IMR-90 (cell line): ENCODE measurements around the gene UNC5B. TPM values are rescaled to one million over a fixed set of nuclear protein-coding genes. Genes with fewer than 3 reads are reported as not detected.

Source experiments
- ATAC-seq: fragments of 200-7000 bp; cut with Tn5 transposase; 2 replicates; pipeline ENCODE4 v1.9.1; 2020; ENCODE audit warnings: low read depth, mild to moderate bottlenecking, moderate library complexity
- BruUV-seq: library from RNA; stranded (reverse); fragments of 400-500 nt; replicated peaks from 2 replicates; lab custom pipeline; 2021; lab: Mats Ljungman, UMichigan
- CTCF ChIA-PET: fragments of 300-600 bp; formaldehyde crosslinking; extraction: SDS; loops from one replicate; lab custom pipeline; 2021; ENCODE audit warnings: antibody characterized with exemption; lab: Yijun Ruan, JAX
- POLR2A ChIA-PET: fragments of 300-600 bp; sonication (Branson Sonifier 250); formaldehyde crosslinking; loops from one replicate; lab custom pipeline; 2022; ENCODE audit warnings: antibody characterized with exemption; ENCODE audit not compliant: unreplicated experiment; lab: Charles Lee
- DNase-seq: peaks from one replicate; pipeline ENCODE4 v3.0.0; 2013
- H2AFZ ChIP-seq: replicated peaks from 2 replicates; pipeline ENCODE3; 2013; ENCODE audit warnings: low read length, mild to moderate bottlenecking; ENCODE audit not compliant: poor library complexity
- H2AK5ac ChIP-seq: 2 replicates; pipeline ENCODE4 v1.6.1; 2013; ENCODE audit warnings: low read depth, low read length, inconsistent platforms
- H2AK9ac ChIP-seq: replicated peaks from 2 replicates; pipeline ENCODE3; 2013; ENCODE audit warnings: mild to moderate bottlenecking, low read depth, low read length, moderate library complexity; ENCODE audit not compliant: poor library complexity
- H2BK120ac ChIP-seq: 2 replicates; pipeline ENCODE4 v1.6.1; 2013; ENCODE audit warnings: low read depth, low read length, inconsistent platforms
- H2BK15ac ChIP-seq: 3 replicates; pipeline ENCODE4 v1.6.1; 2013; ENCODE audit warnings: low read depth, low read length, inconsistent platforms
- H2BK20ac ChIP-seq: 2 replicates; pipeline ENCODE4 v1.6.1; 2013; ENCODE audit warnings: low read depth, mild to moderate bottlenecking, inconsistent platforms, low read length, moderate library complexity
- H2BK5ac ChIP-seq: 2 replicates; pipeline ENCODE4 v1.6.1; 2013; ENCODE audit warnings: mild to moderate bottlenecking, low read depth, low read length, inconsistent platforms; ENCODE audit not compliant: poor library complexity, severe bottlenecking
- H3K14ac ChIP-seq: replicated peaks from 2 replicates; pipeline ENCODE4 v1.6.1; 2013; ENCODE audit warnings: low read depth, low read length, inconsistent platforms
- H3K18ac ChIP-seq: 2 replicates; pipeline ENCODE4 v1.6.1; 2013; ENCODE audit warnings: low read depth, low read length, control low read depth
- H3K23ac ChIP-seq: 2 replicates; pipeline ENCODE4 v1.6.1; 2013; ENCODE audit warnings: low read depth, low read length, inconsistent platforms
- H3K27ac ChIP-seq: 2 replicates; pipeline ENCODE4 v1.5.1; 2013; ENCODE audit warnings: mild to moderate bottlenecking, control low read depth, low read length; ENCODE audit not compliant: insufficient read depth
- H3K27me3 ChIP-seq: 2 replicates; pipeline ENCODE4 v1.6.1; 2013; ENCODE audit warnings: low read length; ENCODE audit not compliant: control insufficient read depth, insufficient read depth
- H3K36me3 ChIP-seq: 2 replicates; pipeline ENCODE4 v1.6.1; 2013; ENCODE audit warnings: low read length, mixed read lengths; ENCODE audit not compliant: control insufficient read depth, insufficient read depth
- H3K4ac ChIP-seq: 2 replicates; pipeline ENCODE4 v1.6.1; 2013; ENCODE audit warnings: low read depth, low read length, inconsistent platforms
- H3K4me1 ChIP-seq: 2 replicates; pipeline ENCODE4 v1.6.1; 2013; ENCODE audit warnings: low read length, mixed read lengths; ENCODE audit not compliant: control insufficient read depth, insufficient read depth
- H3K4me2 ChIP-seq: 2 replicates; pipeline ENCODE4 v1.6.1; 2013; ENCODE audit warnings: low read depth, mild to moderate bottlenecking, control low read depth, low read length, moderate library complexity
- H3K4me3 ChIP-seq: 2 replicates; pipeline ENCODE4 v1.5.1; 2013; ENCODE audit warnings: low read depth, mild to moderate bottlenecking, control low read depth, low read length, moderate library complexity; ENCODE audit not compliant: insufficient read depth
- H3K56ac ChIP-seq: 2 replicates; pipeline ENCODE4 v1.6.1; 2013; ENCODE audit warnings: low read length, inconsistent platforms; ENCODE audit not compliant: insufficient read depth; ENCODE audit errors: extremely low read depth
- H3K79me1 ChIP-seq, 2 experiments: 2 replicates each; pipeline ENCODE4 v1.6.1; 2013; ENCODE audit warnings: low read length in 2 of 2, inconsistent platforms in 1 of 2, low read depth in 1 of 2
- H3K9ac ChIP-seq: 2 replicates; pipeline ENCODE4 v1.6.1; 2013; ENCODE audit warnings: low read depth, low read length, control low read depth
- H3K9me1 ChIP-seq: 2 replicates; pipeline ENCODE4 v1.6.1; 2013; ENCODE audit warnings: low read length, inconsistent platforms; ENCODE audit not compliant: insufficient read depth
- H3K9me3 ChIP-seq: 2 replicates; pipeline ENCODE4 v1.6.1; 2013; ENCODE audit warnings: low read length; ENCODE audit not compliant: control insufficient read depth, insufficient read depth
- H4K20me1 ChIP-seq: 2 replicates; pipeline ENCODE4 v1.6.1; 2013; ENCODE audit warnings: low read length, inconsistent platforms; ENCODE audit not compliant: insufficient read depth
- H4K5ac ChIP-seq: 2 replicates; pipeline ENCODE4 v1.6.1; 2013; ENCODE audit warnings: mild to moderate bottlenecking, low read depth, low read length, control low read depth
- H4K8ac ChIP-seq, 2 experiments: 2 replicates each; pipeline ENCODE4 v1.6.1; 2013; ENCODE audit warnings: low read depth in 2 of 2, low read length in 2 of 2, control low read depth in 1 of 2, inconsistent platforms in 1 of 2
- H4K91ac ChIP-seq: 2 replicates; pipeline ENCODE4 v1.6.1; 2013; ENCODE audit warnings: low read depth, low read length, inconsistent platforms; ENCODE audit not compliant: insufficient read depth
- BHLHE40 ChIP-seq: fragments of 150-350 bp; IDR thresholded peaks from 2 replicates; pipeline ENCODE4 v1.6.1; 2016; ENCODE audit warnings: mild to moderate bottlenecking, low read depth, low read length
- CHD1 ChIP-seq: IDR thresholded peaks from 2 replicates; pipeline ENCODE4 v1.6.1; 2012; ENCODE audit warnings: low read depth, low read length, improper control_type of control experiment
- FOS ChIP-seq: fragments of 150-350 bp; IDR thresholded peaks from 2 replicates; pipeline ENCODE4 v1.6.1; 2016; ENCODE audit warnings: low read depth, low read length
- MAFK ChIP-seq: IDR thresholded peaks from 2 replicates; pipeline ENCODE4 v1.6.1; 2012; ENCODE audit warnings: low read depth, low read length, improper control_type of control experiment
- MAZ ChIP-seq: IDR thresholded peaks from 2 replicates; pipeline ENCODE4 v1.6.1; 2012; ENCODE audit warnings: low read depth, mild to moderate bottlenecking, low read length, improper control_type of control experiment, moderate library complexity, borderline replicate concordance
- MXI1 ChIP-seq: IDR thresholded peaks from 2 replicates; pipeline ENCODE4 v1.6.1; 2012; ENCODE audit warnings: low read depth, mild to moderate bottlenecking, low read length, moderate library complexity, borderline replicate concordance
- RAD21 ChIP-seq: IDR thresholded peaks from 2 replicates; pipeline ENCODE4 v1.6.1; 2012; ENCODE audit warnings: low read length, improper control_type of control experiment
- RCOR1 ChIP-seq: IDR thresholded peaks from 2 replicates; pipeline ENCODE4 v1.6.1; 2012; ENCODE audit warnings: mild to moderate bottlenecking, low read length, improper control_type of control experiment; ENCODE audit not compliant: insufficient replicate concordance
- RFX5 ChIP-seq: IDR thresholded peaks from 2 replicates; pipeline ENCODE4 v1.8.0; 2012; ENCODE audit warnings: low read depth, mild to moderate bottlenecking, low read length, moderate library complexity
- SMC3 ChIP-seq: fragments of 150-350 bp; IDR thresholded peaks from 2 replicates; pipeline ENCODE4 v1.6.1; 2016; ENCODE audit warnings: low read depth, mild to moderate bottlenecking, antibody characterized with exemption, low read length, moderate library complexity
- WGBS, 2 experiments: methylation state at CpG; one replicate each; pipeline versions ENCODE4 v1.1.5 to v1.1.7; 2013; ENCODE audit warnings: missing lambda C conversion rate in 2 of 2; ENCODE audit not compliant: insufficient read length in 1 of 2; ENCODE audit errors: extremely low coverage in 2 of 2; 5-methylcytosine and 5-hydroxymethylcytosine counted together
- dilution Hi-C: fragments of 300-500 bp; cut with HindIII; formaldehyde crosslinking; loops from one replicate; pipeline ENCODE4 v1.14.3; 2018; ENCODE audit warnings: low sequenced_read_pairs; ENCODE audit not compliant: unreplicated experiment
- in situ Hi-C: fragments of 300-500 bp; cut with MboI; formaldehyde crosslinking; loops from 3 replicates; pipeline ENCODE4 v1.14.3; 2019; ENCODE audit warnings: low sequenced_read_pairs, inconsistent platforms, mixed read lengths
- intact Hi-C: fragments of 100-400 bp; cut with micrococcal nuclease; formaldehyde crosslinking; loops from 2 replicates; pipeline ENCODE4 v1.10.0; 2022
- polyA plus RNA-seq, 3 experiments: library from polyadenylated mRNA; depleted of rRNA; stranded (reverse); fragments of >200 nt; gene quantifications; 2 replicates each; pipeline ENCODE4 v1.2.3, GENCODE V29; 2012; ENCODE audit warnings: low replicate concordance in 1 of 3
- total RNA-seq: library from RNA; depleted of rRNA; stranded (reverse); fragments of >200 nt; gene quantifications from 2 replicates; pipeline ENCODE4 v1.2.3, GENCODE V29; 2012
- TF ChIP-seq, protein P1 (sequence below): conservative IDR thresholded peaks from 2 replicates; pipeline ENCODE4 v1.5.1; 2012; ENCODE audit warnings: mild to moderate bottlenecking, low read depth, low read length, improper control_type of control experiment
- TF ChIP-seq, protein P2 (sequence below): fragments of 150-350 bp; IDR thresholded peaks from 2 replicates; pipeline ENCODE4 v1.6.1; 2016; ENCODE audit warnings: low read depth, mild to moderate bottlenecking, low read length, moderate library complexity, borderline replicate concordance
- TF ChIP-seq, protein P3 (sequence below): fragments of 150-350 bp; IDR thresholded peaks from 2 replicates; pipeline ENCODE4 v1.6.1; 2017; ENCODE audit warnings: mild to moderate bottlenecking, antibody characterized with exemption, low read length, low read depth

The UNC5B gene
- total and polyA plus RNA-seq, 2 of the 4 experiments (the other 2 are of a cell fraction) = 1.6 to 4.2 TPM

DNA sequence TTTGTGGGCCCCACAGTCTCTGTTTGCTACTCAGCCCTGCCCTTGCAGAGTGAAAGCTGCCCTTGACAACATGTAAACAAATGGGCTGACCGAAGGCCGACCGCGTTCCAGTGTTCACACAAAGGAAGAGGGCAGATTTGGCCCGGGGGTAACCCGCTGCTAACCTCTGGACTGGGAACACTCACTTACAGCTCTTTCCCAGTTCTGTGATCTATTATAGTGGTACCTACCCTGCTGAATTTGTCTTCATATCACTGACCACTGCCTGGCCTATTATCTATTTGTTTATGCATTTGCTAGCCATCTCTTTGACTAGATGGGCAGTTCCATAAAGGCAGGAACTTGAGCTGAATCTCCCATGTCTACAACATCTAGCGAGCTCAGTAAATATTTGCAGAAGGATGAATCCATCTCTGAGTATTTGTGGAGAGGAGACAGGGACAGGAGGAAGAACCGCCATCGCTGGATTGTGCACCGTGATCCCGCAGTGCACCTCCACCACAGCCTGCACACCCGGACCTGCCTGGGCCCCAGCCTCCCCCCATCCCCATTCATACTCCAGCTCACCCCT lies 121.9 kb downstream of the UNC5B start:
- Histone ChIP-seq H3K4me3 (no peak overlapping the region), H3K79me1 (no peaks in the 10 kb centered on the region), H3K18ac (no peak overlapping the region), H2AFZ (no peak overlapping the region), H4K91ac (no peak overlapping the region), H2BK20ac (no peak overlapping the region), H3K9me1 (no peaks in the 10 kb centered on the region), H4K20me1 (no peaks in the 10 kb centered on the region), H3K27me3 (no peaks in the 10 kb centered on the region; the same call in 1 of the 2 replicates), H4K8ac (no peak overlapping the region), H2AK5ac (no peak overlapping the region), H2BK120ac (no peak overlapping the region), H4K5ac (no peak overlapping the region), H3K14ac (no peak overlapping the region), H3K9me3 (no peaks in the 10 kb centered on the region), H3K23ac (no peak overlapping the region), H2BK5ac (no peak overlapping the region), H3K4ac (no peak overlapping the region), H3K4me2 (no peak overlapping the region), H3K4me1 (no peaks in the 10 kb centered on the region; the same call in 1 of the 2 replicates), H3K9ac (no peak overlapping the region), H2AK9ac (no peak overlapping the region), H3K27ac (no peak overlapping the region), H3K56ac (no peak overlapping the region), H3K36me3 (no peaks in the 10 kb centered on the region), H2BK15ac (no peak overlapping the region)
- in situ Hi-C loops = no loop called here
- BruUV-seq = no TSS peak
- dilution Hi-C loops = no loop called here
- no peak; the same call in 1 of the 2 replicates for ATAC-seq
- no peak for DNase-seq
- 37% methylated on average over 6 of the region's 12 CpGs; no CpG with 5 or more reads in 1 of the 2 experiments for WGBS, 2 experiments
- ChIA-PET POLR2A (no interaction called here), CTCF (interaction anchor here (1.4 kb wide), 1 partner anchor 15 kb away, joined by 5 read pairs; the partner anchor contains the start of gene SLC29A3)
- TF ChIP-seq, protein P1, sequence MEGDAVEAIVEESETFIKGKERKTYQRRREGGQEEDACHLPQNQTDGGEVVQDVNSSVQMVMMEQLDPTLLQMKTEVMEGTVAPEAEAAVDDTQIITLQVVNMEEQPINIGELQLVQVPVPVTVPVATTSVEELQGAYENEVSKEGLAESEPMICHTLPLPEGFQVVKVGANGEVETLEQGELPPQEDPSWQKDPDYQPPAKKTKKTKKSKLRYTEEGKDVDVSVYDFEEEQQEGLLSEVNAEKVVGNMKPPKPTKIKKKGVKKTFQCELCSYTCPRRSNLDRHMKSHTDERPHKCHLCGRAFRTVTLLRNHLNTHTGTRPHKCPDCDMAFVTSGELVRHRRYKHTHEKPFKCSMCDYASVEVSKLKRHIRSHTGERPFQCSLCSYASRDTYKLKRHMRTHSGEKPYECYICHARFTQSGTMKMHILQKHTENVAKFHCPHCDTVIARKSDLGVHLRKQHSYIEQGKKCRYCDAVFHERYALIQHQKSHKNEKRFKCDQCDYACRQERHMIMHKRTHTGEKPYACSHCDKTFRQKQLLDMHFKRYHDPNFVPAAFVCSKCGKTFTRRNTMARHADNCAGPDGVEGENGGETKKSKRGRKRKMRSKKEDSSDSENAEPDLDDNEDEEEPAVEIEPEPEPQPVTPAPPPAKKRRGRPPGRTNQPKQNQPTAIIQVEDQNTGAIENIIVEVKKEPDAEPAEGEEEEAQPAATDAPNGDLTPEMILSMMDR = no peak
- no peak for TF ChIP-seq RFX5
- TF ChIP-seq CHD1 = no peak
- TF ChIP-seq MAFK = no peak
- TF ChIP-seq SMC3 = no peak
- no peak for TF ChIP-seq MXI1
- TF ChIP-seq, protein P2, sequence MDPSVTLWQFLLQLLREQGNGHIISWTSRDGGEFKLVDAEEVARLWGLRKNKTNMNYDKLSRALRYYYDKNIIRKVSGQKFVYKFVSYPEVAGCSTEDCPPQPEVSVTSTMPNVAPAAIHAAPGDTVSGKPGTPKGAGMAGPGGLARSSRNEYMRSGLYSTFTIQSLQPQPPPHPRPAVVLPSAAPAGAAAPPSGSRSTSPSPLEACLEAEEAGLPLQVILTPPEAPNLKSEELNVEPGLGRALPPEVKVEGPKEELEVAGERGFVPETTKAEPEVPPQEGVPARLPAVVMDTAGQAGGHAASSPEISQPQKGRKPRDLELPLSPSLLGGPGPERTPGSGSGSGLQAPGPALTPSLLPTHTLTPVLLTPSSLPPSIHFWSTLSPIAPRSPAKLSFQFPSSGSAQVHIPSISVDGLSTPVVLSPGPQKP = no peak
- TF ChIP-seq FOS = no peak
- TF ChIP-seq RCOR1 = no peak
- TF ChIP-seq, protein P3, sequence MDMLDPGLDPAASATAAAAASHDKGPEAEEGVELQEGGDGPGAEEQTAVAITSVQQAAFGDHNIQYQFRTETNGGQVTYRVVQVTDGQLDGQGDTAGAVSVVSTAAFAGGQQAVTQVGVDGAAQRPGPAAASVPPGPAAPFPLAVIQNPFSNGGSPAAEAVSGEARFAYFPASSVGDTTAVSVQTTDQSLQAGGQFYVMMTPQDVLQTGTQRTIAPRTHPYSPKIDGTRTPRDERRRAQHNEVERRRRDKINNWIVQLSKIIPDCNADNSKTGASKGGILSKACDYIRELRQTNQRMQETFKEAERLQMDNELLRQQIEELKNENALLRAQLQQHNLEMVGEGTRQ = no peak
- no peak for TF ChIP-seq BHLHE40
- TF ChIP-seq MAZ = no peak
- TF ChIP-seq RAD21 = no peak
- intact Hi-C loops = no loop called here
